ENCODE data around the gene LONP1.

- TF ChIP-seq MAX (IDR thresholded peaks at IDR 0.05) (no peak), CTCF (IDR thresholded peaks at IDR 0.05; ENCODE audit: low read depth, low read length, missing input control) (no peak), GABPA (IDR thresholded peaks at IDR 0.05 in 1 of 2, conservative IDR thresholded peaks at IDR 0.05 in 1 of 2) (no peak), ATF3 (IDR thresholded peaks at IDR 0.05) (no peak), SP1 (IDR thresholded peaks at IDR 0.05) (no peak), EGR1 (IDR thresholded peaks at IDR 0.05; ENCODE audit: low read depth in 2 of 2) (no peak), RAD21 (IDR thresholded peaks at IDR 0.05) (no peak), RXRA (IDR thresholded peaks at IDR 0.05) (peak; percentile 61 to 68), TAF1 (conservative IDR thresholded peaks at IDR 0.05) (no peak), JUND (IDR thresholded peaks at IDR 0.05) (peak in 1 of 2 donors; percentile 33), ZBTB33 (IDR thresholded peaks at IDR 0.05) (no peak)
Observed at GRCh38 chr19:5642204-5642603, 77.7 kb downstream of the LONP1 start.

All from liver (tissue), 3 donors.